HK-2 (cell line): ENCODE data around the gene APOBEC3H.
"Not testable (repeated sequence)": the region's sequence is repeated elsewhere in the genome, so short reads cannot be mapped to it uniquely, and the experiment has no call there.

ENCODE experiments used
- DNase-seq: peaks from one replicate; pipeline ENCODE4 v3.0.0-alpha.2; 2018; ENCODE audit not compliant: unreplicated experiment

The APOBEC3H gene

DNA sequence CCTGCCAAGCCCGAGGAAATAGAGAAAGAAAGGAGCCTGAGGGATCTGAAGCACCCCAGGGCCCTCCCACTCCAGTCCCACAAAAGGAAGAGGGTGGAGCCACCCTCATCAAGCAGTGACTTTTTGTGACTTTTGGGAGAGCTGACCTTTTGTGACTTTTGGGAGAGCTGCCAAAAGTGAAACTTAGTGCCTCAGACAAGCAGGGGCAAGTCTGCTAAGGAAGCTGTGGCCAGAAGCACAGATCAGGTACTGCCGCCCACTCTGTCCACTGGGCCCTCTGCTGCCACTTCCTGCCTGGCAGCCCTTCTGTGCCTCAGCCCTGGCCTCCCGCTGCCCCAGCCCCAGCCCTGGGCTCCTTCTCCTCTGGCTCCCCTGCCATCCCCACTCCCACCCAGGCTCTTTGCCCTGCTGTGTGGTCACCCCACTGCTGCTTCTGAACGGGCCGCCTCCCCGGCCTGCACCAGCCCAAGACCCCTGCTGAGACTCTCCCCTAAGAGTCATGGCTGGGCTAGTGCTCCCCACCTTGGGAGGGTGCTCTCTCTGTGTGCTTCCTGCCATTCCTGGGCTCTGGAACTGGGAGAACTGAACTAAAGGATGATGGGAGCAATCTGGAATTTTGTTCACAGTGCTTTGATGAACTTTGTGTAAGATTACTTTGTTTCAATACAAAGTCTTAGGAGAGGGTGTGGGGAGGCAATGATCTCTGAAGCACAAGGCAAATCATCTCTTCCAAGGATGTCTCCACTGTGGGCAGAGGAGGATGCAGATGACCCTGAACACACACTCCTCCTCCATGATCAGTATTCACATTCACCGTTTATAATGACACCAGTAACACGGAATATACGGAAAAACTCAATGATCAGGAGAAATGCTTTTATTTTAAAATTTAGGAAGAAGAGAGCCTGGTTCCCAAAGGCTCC lies at the start of gene APOBEC3H:
Gene APOBEC3H (plus strand): TSS at position 147 of the 923 bp plus-strand sequence. CDS start 3,035 bp downstream, outside the sequence.
- no peak for DNase-seq

DNA sequence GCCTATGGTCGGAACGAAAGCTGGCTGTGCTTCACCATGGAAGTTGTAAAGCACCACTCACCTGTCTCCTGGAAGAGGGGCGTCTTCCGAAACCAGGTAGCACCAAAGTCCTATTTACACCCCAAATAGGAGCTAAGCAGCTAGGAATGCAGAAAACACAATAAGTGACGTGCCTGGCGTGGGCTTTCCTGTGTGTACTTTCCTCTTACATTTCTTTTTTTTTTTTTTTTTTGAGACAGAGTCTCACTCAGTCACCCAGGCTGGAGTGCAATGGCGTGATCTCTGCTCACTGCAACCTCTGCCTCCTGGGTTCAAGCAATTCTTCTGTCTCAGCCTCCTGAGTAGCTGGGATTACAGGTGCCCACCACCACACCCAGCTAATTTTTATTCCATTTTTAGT lies 47.6 kb upstream of the APOBEC3H start:
- DNase-seq, result not testable (repeated sequence)

GRCh38 chr22:39051844-39052495 lies 45.1 kb upstream of the APOBEC3H start:
- not testable (repeated sequence) for DNase-seq

DNA sequence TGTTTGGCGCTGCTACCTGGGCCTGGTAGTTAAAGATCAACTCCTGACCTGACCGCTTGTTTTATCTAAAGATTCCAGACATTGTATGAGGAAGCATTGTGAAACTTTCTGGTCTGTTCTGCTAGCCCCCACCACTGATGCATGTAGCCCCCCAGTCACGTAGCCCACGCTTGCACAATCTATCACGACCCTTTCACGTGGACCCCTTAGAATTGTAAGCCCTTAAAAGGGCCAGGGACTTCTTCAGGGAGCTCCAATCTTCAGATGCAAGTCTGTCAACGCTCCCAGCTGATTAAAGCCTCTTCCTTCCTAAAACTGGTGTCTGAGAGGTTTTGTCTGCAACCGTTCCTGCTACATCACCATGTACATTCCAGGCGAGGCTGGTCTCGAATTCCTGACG lies 41.4 kb upstream of the APOBEC3H start:
- no peak for DNase-seq

- DNase-seq, result not testable (repeated sequence)
Observed at GRCh38 chr22:39061290-39061689, 35.8 kb upstream of the APOBEC3H start.

GRCh38 chr22:39061951-39062350 lies 35.1 kb upstream of the APOBEC3H start:
- DNase-seq, result not testable (repeated sequence)

- DNase-seq, result not testable (repeated sequence)
Observed at GRCh38 chr22:39063904-39064303, 33.1 kb upstream of the APOBEC3H start.

DNA sequence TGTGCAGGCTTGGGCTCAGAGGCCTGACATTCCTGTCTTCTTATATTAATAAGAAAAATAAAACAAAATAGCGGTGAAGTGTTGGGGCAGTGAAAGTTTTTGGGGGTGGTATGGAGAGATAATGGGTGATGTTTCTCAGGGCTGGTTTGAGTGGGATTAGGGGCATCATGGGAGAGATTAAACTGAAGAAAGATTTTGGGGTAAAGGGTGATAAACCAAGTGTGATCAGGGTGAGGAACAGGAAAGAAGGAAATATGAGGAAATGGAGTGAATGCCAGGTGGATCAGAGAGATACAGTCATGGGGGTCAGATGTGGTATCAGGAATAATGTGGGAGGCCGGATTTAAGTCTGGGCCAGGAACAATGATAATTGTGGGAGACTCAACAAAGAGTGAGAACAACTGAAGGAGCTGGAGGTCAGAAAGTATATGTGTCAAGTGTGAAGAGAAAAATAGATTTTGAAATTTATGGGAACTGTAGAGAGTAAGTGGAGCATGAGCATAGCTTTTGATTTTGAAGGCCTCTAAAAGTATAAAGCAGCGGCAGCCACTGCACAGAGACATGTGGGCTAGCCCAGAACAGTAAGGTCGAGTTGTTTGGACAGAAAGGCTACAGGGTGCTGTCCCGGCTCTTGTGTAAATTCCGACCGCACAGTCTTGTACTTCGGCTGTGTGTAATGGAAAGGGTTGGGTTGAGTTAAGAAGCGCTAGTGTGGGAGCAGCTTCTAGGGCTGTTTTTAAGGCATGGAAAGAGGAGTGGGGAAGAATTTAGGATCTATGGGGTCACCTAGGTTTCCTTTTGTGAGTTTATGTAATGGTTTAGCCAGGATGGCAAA lies 30.4 kb upstream of the APOBEC3H start:
- not testable (repeated sequence) for DNase-seq

DNA sequence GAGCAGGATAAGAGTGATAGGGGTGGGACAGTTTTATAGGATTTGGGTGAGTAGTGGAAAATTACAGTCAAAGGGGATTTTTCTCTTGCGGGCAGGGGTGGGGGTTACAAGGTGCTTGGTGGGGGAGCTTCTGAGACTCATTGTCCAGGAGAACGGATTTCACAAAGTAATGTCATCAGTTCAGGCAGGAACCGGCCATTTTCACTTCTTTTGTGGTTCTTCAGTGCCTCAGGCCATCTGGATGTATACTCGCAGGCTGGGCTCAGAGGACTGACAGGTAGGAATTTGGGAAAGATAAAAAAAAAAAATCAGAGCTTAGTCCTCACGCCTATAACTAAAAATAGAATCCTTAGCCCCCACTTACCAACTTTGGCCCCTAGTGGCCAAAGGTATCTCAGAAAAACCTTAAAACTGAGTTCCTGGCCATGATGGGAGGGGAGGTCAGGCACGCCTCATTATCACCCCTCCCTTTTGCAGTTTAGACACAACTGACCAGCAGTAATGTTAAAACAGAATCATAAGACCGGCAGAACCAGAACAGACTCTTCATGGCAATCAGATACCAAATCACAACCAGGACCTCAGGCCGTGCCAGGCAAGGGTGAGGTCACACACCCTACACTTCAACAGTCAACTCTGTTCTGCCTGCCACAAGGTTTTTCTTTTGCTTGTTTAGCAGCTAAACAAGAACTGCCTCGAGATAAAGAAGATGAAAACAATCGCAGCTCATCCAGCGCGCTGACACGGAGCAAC lies 28.8 kb upstream of the APOBEC3H start:
- DNase-seq, result no peak

GRCh38 chr22:39070186-39070585 lies 26.9 kb upstream of the APOBEC3H start:
- DNase-seq, result no peak

GRCh38 chr22:39072581-39072981 lies 24.5 kb upstream of the APOBEC3H start:
- not testable (repeated sequence) for DNase-seq

GRCh38 chr22:39073981-39074380 lies 23.1 kb upstream of the APOBEC3H start:
- no peak for DNase-seq

DNA sequence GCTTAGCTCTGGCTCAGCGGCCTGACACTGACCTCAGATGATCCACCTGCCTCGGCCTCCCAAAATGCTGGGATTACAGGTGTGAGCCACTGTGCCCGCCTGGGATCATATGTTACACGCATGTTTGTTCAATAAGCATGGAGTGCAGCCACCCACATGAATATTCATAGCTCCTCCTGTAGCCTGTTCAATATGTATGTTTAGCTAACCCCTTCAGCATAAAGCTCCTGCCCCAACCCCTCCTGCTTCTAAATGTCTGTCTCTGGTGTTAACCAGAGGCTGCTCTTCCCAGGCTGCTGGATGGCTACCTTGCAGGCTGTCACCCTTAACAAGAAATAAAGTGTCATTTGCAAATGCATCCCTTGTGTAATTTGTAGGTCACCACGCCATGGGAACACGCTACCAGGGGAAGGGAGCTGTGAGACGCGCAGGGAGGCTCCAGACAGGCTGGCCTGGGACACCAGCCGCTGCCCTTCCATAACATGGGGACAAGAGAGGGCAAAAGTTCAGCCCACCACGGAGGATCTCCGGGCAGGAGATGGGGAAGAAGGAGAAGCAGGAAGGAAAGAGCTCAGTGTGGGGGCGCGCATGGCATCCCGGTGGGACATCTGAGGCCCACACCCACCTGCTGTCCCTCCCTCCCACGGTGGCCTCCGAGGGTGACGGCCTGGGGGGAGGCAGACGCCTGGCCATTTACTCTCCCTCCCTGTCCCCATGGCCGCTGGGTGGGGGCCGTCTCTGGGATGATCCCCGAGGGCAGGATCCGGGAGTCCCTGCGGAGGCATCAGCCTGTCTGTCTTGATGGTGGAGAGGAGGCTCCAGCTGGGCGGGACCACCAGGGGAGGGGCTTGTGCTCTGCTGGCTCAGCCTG lies 20.7 kb upstream of the APOBEC3H start:
- DNase-seq, result not testable (repeated sequence)

DNA sequence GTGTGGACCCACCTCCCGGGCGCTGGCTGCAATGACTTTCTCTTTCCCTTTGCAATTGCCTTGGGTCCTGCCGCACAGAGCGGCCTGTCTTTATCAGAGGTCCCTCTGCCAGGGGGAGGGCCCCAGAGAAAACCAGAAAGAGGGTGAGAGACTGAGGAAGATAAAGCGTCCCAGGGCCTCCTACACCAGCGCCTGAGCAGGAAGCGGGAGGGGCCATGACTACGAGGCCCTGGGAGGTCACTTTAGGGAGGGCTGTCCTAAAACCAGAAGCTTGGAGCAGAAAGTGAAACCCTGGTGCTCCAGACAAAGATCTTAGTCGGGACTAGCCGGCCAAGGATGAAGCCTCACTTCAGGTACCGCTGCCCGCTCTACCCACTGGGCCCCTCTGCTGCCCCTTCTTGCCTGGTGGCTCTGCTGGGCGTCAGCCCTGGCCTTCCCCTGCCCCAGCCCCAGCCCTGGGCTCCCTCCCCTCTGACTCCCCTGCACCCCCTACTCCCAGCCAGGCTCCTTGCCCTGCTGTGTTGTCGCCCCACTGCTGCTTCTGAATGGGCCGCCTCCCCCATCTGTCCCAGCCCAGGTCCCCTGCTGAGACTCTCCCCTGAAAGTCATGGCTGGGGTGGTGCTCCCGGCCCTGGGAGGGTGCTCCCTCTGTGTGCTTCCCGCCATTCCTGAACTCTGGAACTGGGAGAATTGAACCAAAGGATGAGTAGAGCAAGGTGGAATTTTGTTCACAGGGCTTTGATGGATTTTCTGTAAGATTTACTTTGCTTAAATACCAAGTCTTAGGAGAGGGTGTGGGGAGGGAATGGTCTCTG lies 19.8 kb upstream of the APOBEC3H start, which contains the start of gene APOBEC3G:
Gene APOBEC3G (plus strand): TSS at position 250 of the 815 bp plus-strand sequence. CDS start 87 bp downstream, at position 337.
- DNase-seq, result peak; percentile 11

- not testable (repeated sequence) for DNase-seq
Observed at GRCh38 chr22:39077912-39078311, 19.1 kb upstream of the APOBEC3H start.

GRCh38 chr22:39078329-39078728 lies 18.7 kb upstream of the APOBEC3H start:
- DNase-seq, result no peak

- not testable (repeated sequence) for DNase-seq
Observed at GRCh38 chr22:39079054-39079637, 17.9 kb upstream of the APOBEC3H start.

DNA sequence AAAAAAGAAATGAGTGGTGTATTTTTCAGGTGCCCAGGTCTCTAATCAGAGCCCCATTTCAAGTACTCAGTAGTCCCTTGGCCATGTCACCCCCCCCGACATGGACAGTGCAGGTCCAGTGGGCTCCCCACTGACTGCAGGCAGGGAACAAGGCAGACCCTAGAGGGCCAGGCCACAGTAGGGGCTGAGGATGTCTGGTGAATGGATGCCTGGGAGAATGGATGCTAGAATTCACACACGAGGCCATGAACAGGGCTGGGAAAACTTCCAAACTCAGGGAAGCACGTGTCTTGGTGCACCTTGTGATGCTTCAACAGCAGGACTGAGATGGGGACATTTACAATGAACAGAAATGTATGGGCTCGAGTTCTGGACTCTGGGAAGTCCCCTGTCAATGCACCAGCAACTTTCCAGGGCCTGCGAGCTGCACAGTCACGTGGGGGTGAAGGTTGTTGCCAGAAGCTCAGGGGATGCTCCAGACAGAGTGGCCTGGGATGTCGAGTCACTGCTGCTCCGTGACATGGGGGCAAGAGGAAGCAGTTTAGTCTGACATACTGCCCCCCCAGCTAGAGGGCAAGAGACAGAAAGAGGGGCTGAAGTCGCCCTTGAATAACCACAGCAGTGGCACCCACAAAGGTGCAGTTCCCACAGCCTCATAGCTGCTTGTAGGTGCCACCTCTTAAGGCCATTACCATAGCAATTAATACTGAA lies 16.8 kb upstream of the APOBEC3H start:
- no peak for DNase-seq
